Common myeloid progenitor, CD34-positive (primary cell): ENCODE measurements around the gene SCYGR3.
"Not testable (repeated sequence)": the region's sequence is repeated elsewhere in the genome, so short reads cannot be mapped to it uniquely, and the experiment has no call there.

Source experiments
- CTCF ChIA-PET: fragments of 350-600 bp; sonication (Branson Sonifier 250); formaldehyde crosslinking; loops from one replicate; lab custom pipeline; 2021; ENCODE audit warnings: antibody characterized with exemption; lab: Charles Lee
- POLR2A ChIA-PET: fragments of 350-600 bp; sonication (Branson Sonifier 250); formaldehyde crosslinking; loops from one replicate; lab custom pipeline; 2021; ENCODE audit warnings: antibody characterized with exemption; lab: Charles Lee
- DNase-seq, 3 donors: peaks; one replicate each; pipeline versions ENCODE4 v3.0.0 to v3.0.0-alpha.2; 2013
- H3K27ac ChIP-seq, 2 experiments: 1 replicate in 1 of 2; 2 replicates in 1 of 2; pipeline ENCODE4 v1.7.0; 2013; ENCODE audit warnings: inconsistent platforms in 2 of 2, low read length in 2 of 2, mild to moderate bottlenecking in 2 of 2, low read depth in 1 of 2, moderate library complexity in 1 of 2; ENCODE audit not compliant: severe bottlenecking in 2 of 2, insufficient read depth in 1 of 2, poor library complexity in 1 of 2
- H3K27me3 ChIP-seq, 5 experiments: replicated peaks in 2 of 5; 1 replicate in 3 of 5; 2 replicates in 2 of 5; pipeline versions ENCODE4 v1.6.1 to v1.7.0; 2013; ENCODE audit warnings: low read length in 4 of 5, mild to moderate bottlenecking in 2 of 5, moderate library complexity in 2 of 5, inconsistent platforms in 1 of 5; ENCODE audit not compliant: insufficient read depth in 5 of 5, control insufficient read depth in 4 of 5
- H3K36me3 ChIP-seq, 4 experiments: 1 replicate in 2 of 4; 2 replicates in 2 of 4; pipeline versions ENCODE4 v1.6.1 to v1.7.0; 2013; ENCODE audit warnings: low read length in 3 of 4, control low read depth in 1 of 4, mild to moderate bottlenecking in 1 of 4; ENCODE audit not compliant: control insufficient read depth in 4 of 4, insufficient read depth in 4 of 4
- H3K4me1 ChIP-seq, 4 experiments: 1 replicate in 3 of 4; 2 replicates in 1 of 4; pipeline versions ENCODE4 v1.6.1 to v1.7.1; 2013; ENCODE audit warnings: low read length in 3 of 4, mild to moderate bottlenecking in 3 of 4, control low read depth in 1 of 4, inconsistent platforms in 1 of 4, moderate library complexity in 1 of 4; ENCODE audit not compliant: control insufficient read depth in 4 of 4, insufficient read depth in 4 of 4; ENCODE audit errors: control extremely low read depth in 1 of 4
- H3K4me3 ChIP-seq, 7 experiments: 1 replicate in 4 of 7; 2 replicates in 3 of 7; pipeline versions ENCODE4 v1.5.1 to v1.7.0; 2013; ENCODE audit warnings: mild to moderate bottlenecking in 7 of 7, low read length in 6 of 7, moderate library complexity in 6 of 7, inconsistent platforms in 2 of 7, low read depth in 2 of 7, control low read depth in 1 of 7; ENCODE audit not compliant: insufficient read depth in 4 of 7, control insufficient read depth in 1 of 7; ENCODE audit errors: extremely low read depth in 1 of 7
- H3K9me3 ChIP-seq, 5 experiments: 1 replicate in 4 of 5; 2 replicates in 1 of 5; pipeline versions ENCODE4 v1.6.1 to v1.7.1; 2013; ENCODE audit warnings: low read length in 4 of 5, mild to moderate bottlenecking in 2 of 5, inconsistent platforms in 1 of 5, low read depth in 1 of 5, moderate library complexity in 1 of 5; ENCODE audit not compliant: control insufficient read depth in 4 of 5, insufficient read depth in 2 of 5; ENCODE audit errors: control extremely low read depth in 1 of 5
- WGBS: methylation state at CpG from one replicate; pipeline ENCODE4 v1.1.5; 2013; ENCODE audit not compliant: insufficient coverage; 5-methylcytosine and 5-hydroxymethylcytosine counted together

Gene SCYGR3

DNA sequence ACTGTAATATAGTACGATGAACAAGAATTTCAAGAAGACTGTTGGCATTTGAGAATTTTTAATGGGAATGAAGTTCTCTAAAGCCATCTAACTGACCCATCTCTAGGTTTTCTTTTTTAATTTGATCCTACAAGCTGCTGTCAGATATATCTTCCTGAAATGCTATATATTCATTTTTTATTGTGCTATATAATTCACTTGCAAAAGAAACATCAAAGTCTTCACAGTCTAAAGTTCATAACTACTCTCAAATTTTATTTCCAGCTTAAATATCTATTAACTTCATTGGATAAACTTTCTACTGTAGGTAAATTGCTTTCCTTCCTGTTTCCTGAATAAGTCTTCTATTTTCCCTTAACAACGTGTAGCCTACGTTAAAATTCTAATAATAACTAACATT lies 12.3 kb downstream of the SCYGR3 start:
- Histone ChIP-seq H3K36me3 (no peaks in the 10 kb centered on the region), H3K9me3 (no peaks in the 10 kb centered on the region), H3K27me3 (peaks cover 0 to 14% (median 5%) of the 10 kb centered on the region in 5 experiments), H3K4me1 (no peaks in the 10 kb centered on the region), H3K27ac (no peak overlapping the region), H3K4me3 (no peak overlapping the region)
- CTCF ChIA-PET, result no interaction called here
- WGBS, result no CpG with 5 or more reads among the region's 3 CpGs
- POLR2A ChIA-PET, result no interaction called here
- no peak for DNase-seq

GRCh38 chr2:227598835-227599503 lies 15.7 kb downstream of the SCYGR3 start, which contains the start of gene SCYGR2:
Gene SCYGR2, plus strand, starts transcription at chr2:227598893. Its CDS starts 0 bp downstream, at chr2:227598893.
- 100% methylated on average over 2 of the region's 16 CpGs for WGBS
- H3K9me3 ChIP-seq, CTCF ChIA-PET: not testable (repeated sequence)

GRCh38 chr2:227597998-227598397 lies 16.6 kb downstream of the SCYGR3 start:
- WGBS, result 100% methylated on average over 4 of the region's 4 CpGs
- no peaks in the 10 kb centered on the region for H3K36me3 ChIP-seq
- peaks cover 0 to 9% (median 0%) of the 10 kb centered on the region in 5 experiments for H3K27me3 ChIP-seq
- ChIA-PET CTCF (interaction anchor here (0.6 kb wide), 1 partner anchor 28 kb away, joined by 3 read pairs; no protein-coding TSS in a partner anchor), POLR2A (no interaction called here)
- no peak overlapping the region for H3K27ac ChIP-seq
- no peaks in the 10 kb centered on the region for H3K9me3 ChIP-seq
- DNase-seq, result no peak
- H3K4me3 ChIP-seq, result no peak overlapping the region
- no peaks in the 10 kb centered on the region for H3K4me1 ChIP-seq

More at GRCh38 chr2:227598835-227599503, 15.7 kb downstream of the SCYGR3 start, which contains the start of gene SCYGR2:
- H3K36me3 ChIP-seq, H3K4me3 ChIP-seq, H3K4me1 ChIP-seq, DNase-seq, H3K27ac ChIP-seq, POLR2A ChIA-PET, H3K27me3 ChIP-seq: not testable (repeated sequence)

- H3K36me3 ChIP-seq, result no peaks in the 10 kb centered on the region
- no peaks in the 10 kb centered on the region for H3K4me1 ChIP-seq
- CTCF ChIA-PET, result interaction anchor here (0.9 to 1.2 kb wide), 2 partner anchors 12 to 169 kb away, joined by 3 read pairs; no protein-coding TSS in a partner anchor
- POLR2A ChIA-PET, result no interaction called here
- no peak overlapping the region for H3K4me3 ChIP-seq
- H3K27ac ChIP-seq, result no peak overlapping the region
- H3K27me3 ChIP-seq, result peaks cover 0 to 9% (median 0%) of the 10 kb centered on the region in 5 experiments
- no peaks in the 10 kb centered on the region for H3K9me3 ChIP-seq
- DNase-seq, result no peak
Measured at GRCh38 chr2:227597036-227597435, 17.6 kb downstream of the SCYGR3 start.

GRCh38 chr2:227595797-227596196 lies 18.8 kb downstream of the SCYGR3 start:
- WGBS, result 100% methylated on average over 1 of the region's 4 CpGs
- Histone ChIP-seq H3K4me3 (no peak overlapping the region), H3K4me1 (no peaks in the 10 kb centered on the region), H3K9me3 (no peaks in the 10 kb centered on the region), H3K27me3 (peaks cover 0 to 9% (median 0%) of the 10 kb centered on the region in 5 experiments), H3K36me3 (no peaks in the 10 kb centered on the region), H3K27ac (no peak overlapping the region)
- DNase-seq, result no peak
- ChIA-PET CTCF (interaction anchor here (1.2 kb wide), 1 partner anchor 170 kb away, joined by 3 read pairs; no protein-coding TSS in a partner anchor), POLR2A (no interaction called here)

- Histone ChIP-seq H3K36me3 (no peaks in the 10 kb centered on the region), H3K9me3 (no peaks in the 10 kb centered on the region)
- DNase-seq, result peak in 1 of 3 donors; percentile 4
Measured at GRCh38 chr2:227592694-227593387, 21.8 kb downstream of the SCYGR3 start.

GRCh38 chr2:227582369-227582768 lies 32.3 kb downstream of the SCYGR3 start:
- peaks cover 0 to 6% (median 0%) of the 10 kb centered on the region in 5 experiments for H3K9me3 ChIP-seq
- H3K4me1 ChIP-seq, result no peaks in the 10 kb centered on the region
- H3K27me3 ChIP-seq, result no peaks in the 10 kb centered on the region
- ChIA-PET CTCF (no interaction called here), POLR2A (no interaction called here)
- H3K4me3 ChIP-seq, result no peak overlapping the region
- H3K36me3 ChIP-seq, result no peaks in the 10 kb centered on the region
- no peak overlapping the region for H3K27ac ChIP-seq
- DNase-seq, result no peak

More at GRCh38 chr2:227592694-227593387, 21.8 kb downstream of the SCYGR3 start:
- CTCF ChIA-PET, result no interaction called here
- no CpG with 5 or more reads among the region's 1 CpG for WGBS
- Histone ChIP-seq H3K4me1 (no peaks in the 10 kb centered on the region), H3K4me3 (no peak overlapping the region), H3K27ac (no peak overlapping the region), H3K27me3 (peaks cover 0 to 9% (median 0%) of the 10 kb centered on the region in 5 experiments)
- POLR2A ChIA-PET, result no interaction called here
